HepG2 (cell line): ENCODE results near the gene NMUR1. TPM values are rescaled to one million over a fixed set of nuclear protein-coding genes. Genes with fewer than 3 reads are reported as not detected.

Source experiments
- CENPT ChIP-seq: sonication (generic); formaldehyde crosslinking; IDR thresholded peaks from 2 replicates; pipeline ENCODE4 v1.8.0; 2022; ENCODE audit warnings: low read depth, mild to moderate bottlenecking, moderate library complexity, missing genetic modification reagents
- KDM4B ChIP-seq: sonication (generic); formaldehyde crosslinking; IDR thresholded peaks from 2 replicates; pipeline ENCODE4 v1.4.0; 2020; ENCODE audit warnings: missing genetic modification reagents
- RBAK ChIP-seq: sonication (generic); formaldehyde crosslinking; IDR thresholded peaks from 2 replicates; pipeline ENCODE4 v1.5.1; 2020; ENCODE audit warnings: mild to moderate bottlenecking, missing genetic modification reagents
- SMAD3 ChIP-seq: sonication (generic); formaldehyde crosslinking; IDR thresholded peaks from 2 replicates; pipeline ENCODE4 v1.4.0; 2020; ENCODE audit warnings: missing genetic modification reagents
- TCF12 ChIP-seq, 2 experiments: fragments of 450-650 bp in 1 of 2; sonication (generic) in 1 of 2; formaldehyde crosslinking in 1 of 2; IDR thresholded peaks; 2 replicates each; pipeline versions ENCODE4 v1.6.1 to v1.8.0; 2017 to 2022; ENCODE audit warnings: antibody characterized with exemption in 1 of 2, mild to moderate bottlenecking in 1 of 2, missing genetic modification reagents in 1 of 2, moderate library complexity in 1 of 2
- YY1 ChIP-seq: IDR thresholded peaks from 2 replicates; pipeline ENCODE4 v1.6.1; 2011; ENCODE audit warnings: low read length, low read depth, moderate library complexity, mild to moderate bottlenecking; ENCODE audit not compliant: insufficient read depth, insufficient replicate concordance
- ZFP37 ChIP-seq: sonication (generic); formaldehyde crosslinking; IDR thresholded peaks from 2 replicates; pipeline ENCODE4 v1.4.0; 2020; ENCODE audit warnings: missing genetic modification reagents, borderline replicate concordance
- ZFP90 ChIP-seq: sonication (generic); formaldehyde crosslinking; IDR thresholded peaks from 2 replicates; pipeline ENCODE4 v1.8.0; 2022; ENCODE audit warnings: missing genetic modification reagents, mild to moderate bottlenecking, inconsistent platforms, borderline replicate concordance
- ZFYVE20 ChIP-seq: sonication (generic); formaldehyde crosslinking; IDR thresholded peaks from 2 replicates; pipeline ENCODE4 v1.8.0; 2023; ENCODE audit warnings: low read depth, mild to moderate bottlenecking, moderate library complexity, missing genetic modification reagents, borderline replicate concordance
- ZNF407 ChIP-seq: sonication (generic); formaldehyde crosslinking; IDR thresholded peaks from one replicate; pipeline ENCODE4 v1.5.1; 2020; ENCODE audit warnings: mild to moderate bottlenecking, missing genetic modification reagents; ENCODE audit errors: not compliant biosample characterization
- ZNF484 ChIP-seq: sonication (generic); formaldehyde crosslinking; IDR thresholded peaks from 2 replicates; pipeline ENCODE4 v1.5.1; 2020; ENCODE audit warnings: mild to moderate bottlenecking, low read depth, missing genetic modification reagents, borderline replicate concordance
- ZNF496 ChIP-seq: sonication (generic); formaldehyde crosslinking; IDR thresholded peaks from 2 replicates; pipeline ENCODE4 v1.8.1; 2023; ENCODE audit warnings: mild to moderate bottlenecking, moderate library complexity, missing genetic modification reagents; ENCODE audit not compliant: insufficient replicate concordance
- ZNF510 ChIP-seq: sonication (generic); formaldehyde crosslinking; IDR thresholded peaks from 2 replicates; pipeline ENCODE4 v1.4.0; 2020; ENCODE audit warnings: low read depth, mild to moderate bottlenecking, missing genetic modification reagents
- ZNF563 ChIP-seq: sonication (generic); formaldehyde crosslinking; IDR thresholded peaks from 2 replicates; pipeline ENCODE4 v1.8.0; 2022; ENCODE audit warnings: mild to moderate bottlenecking, moderate library complexity, missing genetic modification reagents
- ZNF788 ChIP-seq: sonication (generic); formaldehyde crosslinking; IDR thresholded peaks from 2 replicates; pipeline ENCODE4 v1.5.0; 2020; ENCODE audit warnings: mild to moderate bottlenecking, missing genetic modification reagents, borderline replicate concordance
- polyA plus RNA-seq, 8 experiments: library from polyadenylated mRNA; depleted of rRNA in 3 of 8; stranded (reverse) in 7 of 8; unstranded in 1 of 8; fragments of >200 nt; fragmentation: Illumina TruSeq in 4 of 8; extraction: Trizol in 4 of 8; gene quantifications; 2 replicates each; pipeline versions ENCODE4 v1.2.1 to v1.2.3, GENCODE V29; 2011 to 2016; ENCODE audit warnings: low read depth in 4 of 8, missing spikeins in 1 of 8, mixed read lengths in 1 of 8; ENCODE audit not compliant: insufficient read depth in 1 of 8
- total RNA-seq, 5 experiments: library from RNA; depleted of rRNA; stranded (reverse); fragments of >200 nt; fragmentation: Illumina TruSeq; extraction: Trizol; gene quantifications; 2 replicates each; pipeline ENCODE4 v1.2.3, GENCODE V29; 2016; ENCODE audit warnings: low read depth in 1 of 5
- TF ChIP-seq, protein P1 (sequence below): sonication (generic); formaldehyde crosslinking; IDR thresholded peaks from 2 replicates; pipeline ENCODE4 v1.8.1; 2023; ENCODE audit warnings: mild to moderate bottlenecking, missing genetic modification reagents
- TF ChIP-seq, protein P2 (sequence below): sonication (generic); formaldehyde crosslinking; IDR thresholded peaks from 2 replicates; pipeline ENCODE4 v1.4.0; 2020; ENCODE audit warnings: missing genetic modification reagents

NMUR1 gene
- total and polyA plus RNA-seq, 2 of the 13 experiments (the other 11 are each of a cell fraction or from before 2014, with no cell fraction given), result not detected

DNA sequence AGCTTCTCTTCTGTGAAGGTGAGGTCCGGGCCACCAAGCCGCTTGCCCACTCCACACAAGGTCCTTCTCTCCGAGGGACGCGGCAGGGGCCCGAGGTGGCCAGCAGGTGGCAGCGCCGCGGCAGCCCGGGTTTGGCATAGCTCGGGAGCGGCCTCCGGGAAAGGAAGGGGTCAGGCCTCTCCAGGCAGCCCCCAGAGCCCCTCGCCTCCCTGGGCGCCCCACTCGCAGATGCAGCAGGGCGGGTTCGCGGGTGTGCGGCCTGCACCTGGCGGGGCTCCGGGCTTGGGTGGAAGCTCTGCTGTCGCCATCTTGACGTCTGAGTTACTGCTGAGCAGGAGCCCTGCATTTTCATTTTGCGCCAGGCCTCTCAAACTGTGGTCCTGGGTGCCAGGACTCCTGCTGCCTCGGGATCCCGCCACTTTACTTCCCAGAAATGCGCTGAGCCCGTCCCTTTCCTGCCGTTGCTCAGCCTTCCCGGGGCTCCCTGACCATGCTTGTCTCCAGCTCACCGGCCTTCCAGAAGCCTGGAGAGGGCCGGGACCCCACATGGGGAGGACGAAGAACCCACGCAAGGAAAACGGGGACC, 47.3 kb downstream of the NMUR1 start (continued):
- TF ChIP-seq ZNF563 (CRISPR knock-in tag) (no peak), ZFP90 (CRISPR knock-in tag) (peak; percentile 46; the same call in 1 of the 2 replicates), SMAD3 (CRISPR knock-in tag) (no peak), RBAK (CRISPR knock-in tag) (no peak), ZNF510 (no peak), ZNF788 (CRISPR knock-in tag) (0 out of 2 replicates have a peak, but pooled peaks have one; percentile 12), ZNF407 (CRISPR knock-in tag) (no peak), KDM4B (CRISPR knock-in tag) (0 out of 2 replicates have a peak, but pooled peaks have one; percentile 53), YY1 (peak; percentile 68), ZFYVE20 (CRISPR knock-in tag) (no peak), ZFP37 (CRISPR knock-in tag) (0 out of 2 replicates have a peak, but pooled peaks have one; percentile 61), ZNF484 (CRISPR knock-in tag) (no peak), ZNF496 (CRISPR knock-in tag) (no peak), TCF12 (IDR thresholded peaks at IDR 0.05) (no peak), TCF12 (CRISPR knock-in tag; IDR thresholded peaks at IDR 0.05) (no peak), CENPT (CRISPR knock-in tag) (no peak)
- TF ChIP-seq, protein P1, sequence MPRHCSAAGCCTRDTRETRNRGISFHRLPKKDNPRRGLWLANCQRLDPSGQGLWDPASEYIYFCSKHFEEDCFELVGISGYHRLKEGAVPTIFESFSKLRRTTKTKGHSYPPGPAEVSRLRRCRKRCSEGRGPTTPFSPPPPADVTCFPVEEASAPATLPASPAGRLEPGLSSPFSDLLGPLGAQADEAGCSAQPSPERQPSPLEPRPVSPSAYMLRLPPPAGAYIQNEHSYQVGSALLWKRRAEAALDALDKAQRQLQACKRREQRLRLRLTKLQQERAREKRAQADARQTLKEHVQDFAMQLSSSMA (CRISPR knock-in tag), result 0 out of 2 replicates have a peak, but pooled peaks have one; percentile 18
- TF ChIP-seq, protein P2, sequence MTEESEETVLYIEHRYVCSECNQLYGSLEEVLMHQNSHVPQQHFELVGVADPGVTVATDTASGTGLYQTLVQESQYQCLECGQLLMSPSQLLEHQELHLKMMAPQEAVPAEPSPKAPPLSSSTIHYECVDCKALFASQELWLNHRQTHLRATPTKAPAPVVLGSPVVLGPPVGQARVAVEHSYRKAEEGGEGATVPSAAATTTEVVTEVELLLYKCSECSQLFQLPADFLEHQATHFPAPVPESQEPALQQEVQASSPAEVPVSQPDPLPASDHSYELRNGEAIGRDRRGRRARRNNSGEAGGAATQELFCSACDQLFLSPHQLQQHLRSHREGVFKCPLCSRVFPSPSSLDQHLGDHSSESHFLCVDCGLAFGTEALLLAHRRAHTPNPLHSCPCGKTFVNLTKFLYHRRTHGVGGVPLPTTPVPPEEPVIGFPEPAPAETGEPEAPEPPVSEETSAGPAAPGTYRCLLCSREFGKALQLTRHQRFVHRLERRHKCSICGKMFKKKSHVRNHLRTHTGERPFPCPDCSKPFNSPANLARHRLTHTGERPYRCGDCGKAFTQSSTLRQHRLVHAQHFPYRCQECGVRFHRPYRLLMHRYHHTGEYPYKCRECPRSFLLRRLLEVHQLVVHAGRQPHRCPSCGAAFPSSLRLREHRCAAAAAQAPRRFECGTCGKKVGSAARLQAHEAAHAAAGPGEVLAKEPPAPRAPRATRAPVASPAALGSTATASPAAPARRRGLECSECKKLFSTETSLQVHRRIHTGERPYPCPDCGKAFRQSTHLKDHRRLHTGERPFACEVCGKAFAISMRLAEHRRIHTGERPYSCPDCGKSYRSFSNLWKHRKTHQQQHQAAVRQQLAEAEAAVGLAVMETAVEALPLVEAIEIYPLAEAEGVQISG, result peak; percentile 60; the same call in 1 of the 2 replicates
